HG02763 (cell line): Measurements from ENCODE around the gene PABPN1L.
"Not testable (repeated sequence)": the region's sequence is repeated elsewhere in the genome, so short reads cannot be mapped to it uniquely, and the experiment has no call there.

Source experiments
- ATAC-seq: cut with Tn5 transposase; IDR thresholded peaks from one replicate; pipeline ENCODE4 v1.9.1; 2021; ENCODE audit warnings: mild to moderate bottlenecking, moderate library complexity; ENCODE audit not compliant: unreplicated experiment

The PABPN1L gene

DNA sequence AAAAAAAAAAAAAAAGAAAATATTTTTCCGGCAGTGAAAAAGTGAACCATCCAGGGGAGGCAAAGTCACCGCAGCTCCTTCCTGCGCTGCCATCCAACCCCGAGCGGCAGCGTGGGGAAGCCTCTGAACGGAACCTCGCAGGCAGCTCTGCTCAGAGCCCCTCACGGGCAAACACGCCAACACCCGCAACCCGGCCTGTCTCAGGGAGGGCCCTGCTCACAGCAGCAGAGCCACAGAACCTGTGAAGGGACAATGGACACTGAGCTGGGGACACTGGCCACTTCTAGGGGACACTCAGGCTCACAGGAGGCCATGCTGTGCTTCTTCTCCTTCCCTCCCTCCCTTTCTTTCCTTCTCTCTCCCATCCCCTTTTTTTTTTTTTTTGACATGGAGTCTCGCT is 33.4 kb downstream of the PABPN1L start:
- ATAC-seq: no peak

GRCh38 chr16:88831838-88832237 is 34.6 kb downstream of the PABPN1L start:
- no peak for ATAC-seq

GRCh38 chr16:88830783-88831182 is 35.7 kb downstream of the PABPN1L start:
- ATAC-seq: no peak

DNA sequence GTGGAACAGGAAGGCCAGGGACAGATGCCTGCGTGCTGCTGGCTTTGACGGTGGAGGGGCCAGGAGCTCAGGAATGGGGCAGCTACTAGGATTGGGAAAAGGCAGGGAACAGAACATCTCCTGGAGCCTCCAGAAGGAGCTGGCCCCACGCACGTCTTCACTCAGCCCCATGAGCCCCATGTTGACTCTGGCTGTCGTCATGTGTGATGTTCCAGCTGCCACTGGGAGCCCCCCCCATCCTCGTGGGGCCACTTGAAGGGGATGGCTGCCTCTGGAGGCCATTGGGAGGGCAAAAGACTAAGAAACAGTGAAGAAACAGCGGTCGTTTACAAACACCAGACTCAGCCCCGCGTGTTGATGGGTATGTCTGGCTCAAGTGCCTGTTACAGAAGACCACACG is 36.2 kb downstream of the PABPN1L start:
- ATAC-seq: no peak

- no peak for ATAC-seq
Observed at GRCh38 chr16:88828711-88829110, 37.7 kb downstream of the PABPN1L start.

DNA sequence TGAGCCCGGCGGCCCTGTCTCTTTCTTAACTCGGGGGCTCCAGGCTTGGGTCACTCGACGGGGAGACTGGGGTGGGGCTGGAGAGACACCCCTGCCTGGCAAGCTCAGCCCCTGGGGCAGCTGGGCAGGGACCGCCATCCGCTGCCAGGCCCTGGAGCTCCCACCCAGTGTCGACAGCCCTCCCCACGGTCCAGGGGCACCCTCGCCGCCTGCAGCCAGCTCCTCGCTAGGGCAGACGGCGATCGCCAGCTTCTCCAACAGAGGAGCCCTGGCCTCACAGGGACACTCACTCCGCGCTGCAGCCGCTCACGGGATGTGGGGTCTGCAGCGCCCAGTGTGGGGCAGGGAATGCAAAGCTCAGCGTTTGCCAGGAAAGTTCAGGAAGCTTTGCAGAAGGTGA is 38.7 kb downstream of the PABPN1L start:
- ATAC-seq: no peak

DNA sequence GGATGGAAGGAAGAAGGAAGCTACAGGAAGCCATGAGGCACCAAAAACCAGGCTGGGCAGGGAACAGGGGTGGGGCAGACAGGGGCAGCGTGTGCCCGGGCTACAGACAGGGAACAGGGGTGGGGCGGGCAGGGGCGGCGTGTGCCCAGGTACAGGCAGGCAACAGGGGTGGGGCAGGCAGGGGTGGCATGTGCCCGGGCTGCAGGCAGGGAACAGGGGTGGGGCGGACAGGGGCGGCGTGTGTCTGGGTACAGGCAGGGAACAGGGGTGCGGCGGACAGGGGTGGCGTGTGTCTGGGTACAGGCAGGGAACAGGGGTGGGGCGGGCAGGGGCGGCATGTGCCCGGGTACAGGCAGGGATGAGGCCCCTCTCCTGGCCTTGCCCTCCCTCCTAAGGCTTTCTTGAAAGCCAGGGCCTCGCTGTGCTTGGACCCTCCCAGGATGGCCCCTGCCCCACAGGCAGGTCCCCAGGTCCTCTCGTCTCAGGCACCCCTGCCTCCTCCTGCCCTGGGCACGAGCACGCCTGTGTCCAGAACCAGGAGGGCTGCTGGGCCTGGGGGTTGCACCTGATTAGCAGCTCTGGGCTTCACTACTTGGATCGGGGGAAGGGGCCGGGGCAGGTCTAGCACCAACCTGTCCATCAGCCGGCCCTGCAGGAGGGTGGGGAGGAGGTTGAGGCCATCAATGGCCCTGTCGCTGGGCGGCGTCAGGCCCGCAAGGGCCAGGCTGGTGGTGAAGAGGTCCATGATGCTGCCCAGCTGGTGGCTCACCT is 40.2 kb downstream of the PABPN1L start:
- ATAC-seq: no peak

- ATAC-seq: no peak
Observed at GRCh38 chr16:88825146-88825545, 41.3 kb downstream of the PABPN1L start.

DNA sequence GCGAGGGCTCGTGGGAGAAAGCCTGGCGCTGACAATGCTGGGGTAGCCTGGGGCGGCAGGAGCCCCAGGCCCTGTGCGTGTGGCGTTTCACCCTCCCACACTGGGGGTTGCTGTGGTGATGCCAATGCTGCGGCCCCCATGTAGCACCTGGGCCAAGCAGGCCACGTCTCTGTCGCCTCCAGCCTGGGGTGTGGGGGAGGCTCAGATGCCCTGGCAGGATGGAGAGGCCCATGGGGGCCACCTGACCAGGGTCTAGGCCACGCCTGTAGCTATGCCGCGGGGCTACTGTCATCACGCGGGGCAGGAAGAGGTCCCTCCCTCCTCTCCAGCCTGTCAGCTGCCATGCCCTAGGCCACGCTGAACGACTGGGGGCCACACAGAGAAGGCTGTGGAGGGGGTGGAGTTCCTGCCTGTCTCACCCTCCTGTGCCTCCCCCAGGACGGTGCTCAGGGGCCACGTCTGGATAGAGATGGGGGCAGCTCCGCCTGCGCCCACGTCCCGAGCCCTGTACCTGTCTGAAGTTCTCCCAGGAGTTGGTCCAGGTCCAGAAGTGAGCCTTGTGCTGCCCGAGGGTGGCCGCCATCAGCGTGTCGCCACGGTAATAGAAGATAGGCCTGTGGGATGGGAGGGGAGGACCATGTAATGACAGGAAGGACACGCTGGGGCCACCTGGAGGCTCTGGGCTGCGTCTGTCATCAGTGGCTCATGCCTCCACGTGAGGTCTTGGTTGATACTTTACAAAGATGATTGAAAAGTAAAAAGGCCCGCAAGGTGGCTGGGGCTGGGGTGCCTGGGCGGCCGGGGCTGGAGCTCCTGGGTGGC is 42.0 kb downstream of the PABPN1L start:
- ATAC-seq: no peak

DNA sequence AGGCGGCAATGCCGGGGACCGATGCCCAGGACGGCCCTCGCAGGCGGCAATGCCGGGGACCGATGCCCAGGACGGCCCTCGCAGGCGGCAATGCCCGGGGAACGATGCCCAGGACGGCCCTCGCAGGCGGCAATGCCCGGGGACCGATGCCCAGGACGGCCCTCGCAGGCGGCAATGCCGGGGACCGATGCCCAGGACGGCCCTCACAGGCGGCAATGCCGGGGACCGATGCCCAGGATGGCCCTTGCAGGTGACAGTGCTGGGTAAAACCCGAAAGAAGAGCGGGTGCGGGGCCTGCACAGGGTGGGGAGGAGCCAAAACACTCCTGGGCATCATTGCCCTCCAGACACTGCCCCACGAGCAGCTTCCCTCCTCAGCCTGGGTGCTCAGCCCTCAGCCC is 42.8 kb downstream of the PABPN1L start:
- not testable (repeated sequence) for ATAC-seq

DNA sequence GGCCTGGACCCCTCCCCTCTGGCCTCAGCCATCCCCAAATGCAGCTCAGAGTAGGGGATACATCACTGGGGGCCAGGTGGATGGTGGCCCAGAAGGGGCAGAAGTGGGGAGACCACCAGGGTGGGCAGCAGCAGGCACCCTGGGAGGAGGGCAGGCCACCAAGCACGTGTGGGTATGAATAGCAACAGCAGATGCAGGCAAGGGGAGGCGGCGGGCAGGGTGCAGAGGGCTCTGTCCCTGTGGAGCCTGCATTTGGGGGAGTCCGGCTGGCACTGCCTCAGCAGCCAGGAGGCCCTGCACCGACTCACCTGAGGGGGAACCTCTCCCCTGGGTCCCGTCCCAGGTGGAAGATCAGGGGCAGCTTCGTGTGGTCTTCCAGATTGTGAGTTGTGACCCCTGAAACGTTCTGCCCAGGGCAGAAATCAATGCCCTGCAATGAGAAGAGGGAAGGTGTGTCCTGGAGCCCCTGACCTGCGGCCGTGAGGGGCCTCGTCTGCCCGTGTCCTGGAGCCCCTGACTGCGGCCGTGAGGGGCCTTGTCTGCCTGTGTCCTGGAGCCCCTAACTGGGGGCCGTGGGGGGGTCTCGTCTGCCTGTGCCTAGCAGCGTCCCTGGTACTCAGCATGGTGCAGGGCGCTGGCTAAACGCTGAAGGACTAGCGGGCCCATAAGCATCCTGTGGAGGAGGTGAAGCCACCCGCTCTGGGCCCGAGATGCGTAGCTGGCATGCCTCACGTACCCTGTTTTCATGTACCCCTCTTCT is 44.0 kb downstream of the PABPN1L start:
- ATAC-seq: no peak

- ATAC-seq: no peak
Observed at GRCh38 chr16:88821168-88821850, 45.2 kb downstream of the PABPN1L start.

- ATAC-seq: no peak
Observed at GRCh38 chr16:88820385-88821025, 46.0 kb downstream of the PABPN1L start.

DNA sequence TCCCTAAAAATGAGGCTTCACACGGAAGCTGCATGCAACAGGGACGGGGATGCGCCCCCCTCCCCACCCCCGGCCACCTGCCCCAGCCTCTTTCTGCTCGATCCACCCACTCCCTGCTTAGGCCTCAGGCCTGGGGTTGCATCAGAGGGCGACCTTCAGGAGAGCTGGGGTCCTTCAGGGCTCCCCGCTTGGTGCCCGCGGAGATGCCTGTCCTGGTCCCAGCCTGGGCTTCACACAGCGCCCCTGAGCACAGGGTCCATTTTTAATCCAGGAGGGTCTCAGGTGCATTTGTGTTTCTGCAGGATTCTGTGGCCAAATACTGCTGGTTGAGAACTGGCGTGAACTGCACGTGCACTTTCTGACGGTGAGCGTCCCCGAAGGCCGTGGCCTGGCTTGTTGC is 47.3 kb downstream of the PABPN1L start:
- ATAC-seq: no peak

DNA sequence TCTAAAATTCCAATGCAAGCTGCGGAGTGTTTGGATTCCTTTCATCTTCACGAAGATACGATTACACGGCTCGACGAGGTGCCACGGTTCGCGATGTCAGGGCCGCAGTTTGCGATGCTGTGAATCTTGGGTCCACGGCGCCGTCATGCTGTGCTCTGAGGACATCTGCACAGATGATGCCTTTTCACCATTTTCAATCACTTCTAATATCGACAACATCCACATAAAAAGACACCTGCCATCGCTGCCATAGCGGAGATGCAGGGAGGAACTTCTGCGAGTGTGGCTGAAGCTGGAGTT is 47.9 kb downstream of the PABPN1L start:
- no peak for ATAC-seq

DNA sequence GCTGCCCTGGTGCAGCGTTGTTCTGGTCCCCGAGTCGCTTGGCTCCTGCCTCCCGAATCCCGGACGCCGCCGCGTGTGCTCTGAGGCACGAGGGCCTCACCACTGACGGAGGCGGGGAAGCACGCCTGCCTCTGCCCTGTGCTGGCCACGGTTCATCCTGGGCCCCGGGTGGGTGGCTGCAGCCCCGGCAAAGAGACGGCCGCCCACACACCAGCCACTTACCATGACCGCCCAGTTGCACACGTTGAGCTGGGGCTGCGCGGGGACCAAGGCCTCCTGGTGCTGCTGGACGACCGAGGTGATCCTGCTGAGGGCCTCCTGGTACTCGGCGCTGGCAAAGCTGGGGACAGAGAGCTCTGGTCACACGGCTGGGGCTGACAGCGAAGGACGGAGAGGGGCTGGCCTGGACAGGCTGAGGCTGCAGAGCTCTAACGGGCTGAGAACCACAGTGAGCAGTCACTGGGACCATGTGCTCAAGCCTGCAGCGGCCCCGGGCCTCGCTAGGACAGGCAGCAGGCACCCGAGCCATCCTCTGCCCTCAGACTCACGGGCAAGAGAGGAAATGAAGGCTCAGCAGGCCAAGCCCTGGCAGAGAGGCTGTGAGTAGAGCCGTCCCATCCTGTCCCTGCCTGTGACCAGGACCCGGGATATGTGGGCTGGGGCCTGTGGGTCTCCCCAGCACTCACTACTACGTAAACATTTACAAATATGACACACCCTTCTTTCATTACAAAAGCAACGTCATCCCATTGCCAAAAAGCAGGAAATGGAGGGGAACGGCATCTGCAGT is 48.5 kb downstream of the PABPN1L start:
- ATAC-seq: no peak

DNA sequence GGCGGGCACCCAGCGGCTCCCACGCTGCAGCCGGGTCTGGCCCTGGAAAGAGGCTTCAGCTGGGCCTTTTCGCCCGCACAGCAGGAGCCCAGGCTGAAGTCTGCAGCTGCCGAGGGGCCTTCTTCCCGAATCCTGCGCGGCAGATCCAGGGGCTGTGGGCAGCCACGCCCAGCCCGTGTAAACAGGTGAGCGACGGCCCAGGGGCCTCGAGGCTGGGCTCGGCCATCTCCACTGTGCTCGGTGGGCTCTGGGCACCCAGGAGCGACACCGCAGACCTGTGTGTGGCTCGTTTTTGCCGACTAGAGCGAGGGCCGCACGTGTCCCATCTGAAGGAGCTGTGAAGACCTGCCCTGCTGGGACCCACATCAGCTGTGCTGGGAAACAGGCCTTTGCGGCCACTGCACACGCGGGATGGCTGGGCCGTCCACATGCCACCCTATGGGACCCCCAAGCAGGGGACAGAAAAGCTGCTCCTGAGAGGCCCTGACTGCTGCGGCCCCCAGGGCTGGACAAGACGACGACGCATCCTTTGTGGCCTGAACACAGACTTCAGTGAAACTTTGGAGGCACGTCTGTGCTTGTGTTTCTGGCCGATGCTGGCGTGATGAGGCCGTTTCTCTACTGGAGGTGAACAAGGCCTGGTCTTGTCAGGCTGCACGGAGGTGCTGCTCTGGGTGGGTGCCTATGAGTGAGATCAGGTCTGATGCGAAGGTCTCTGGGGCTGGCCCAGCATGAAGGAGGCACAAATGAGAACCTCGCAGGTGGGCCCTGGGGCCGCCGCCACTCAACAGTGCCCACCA is 49.5 kb downstream of the PABPN1L start:
- no peak for ATAC-seq

- no peak for ATAC-seq
Observed at GRCh38 chr16:88815901-88816589, 50.4 kb downstream of the PABPN1L start.
